ENCODE data around the gene AGPAT4.
A peak's percentile ranks its signal among the peaks of the same experiment; 100 is the strongest.

The AGPAT4 gene

DNA sequence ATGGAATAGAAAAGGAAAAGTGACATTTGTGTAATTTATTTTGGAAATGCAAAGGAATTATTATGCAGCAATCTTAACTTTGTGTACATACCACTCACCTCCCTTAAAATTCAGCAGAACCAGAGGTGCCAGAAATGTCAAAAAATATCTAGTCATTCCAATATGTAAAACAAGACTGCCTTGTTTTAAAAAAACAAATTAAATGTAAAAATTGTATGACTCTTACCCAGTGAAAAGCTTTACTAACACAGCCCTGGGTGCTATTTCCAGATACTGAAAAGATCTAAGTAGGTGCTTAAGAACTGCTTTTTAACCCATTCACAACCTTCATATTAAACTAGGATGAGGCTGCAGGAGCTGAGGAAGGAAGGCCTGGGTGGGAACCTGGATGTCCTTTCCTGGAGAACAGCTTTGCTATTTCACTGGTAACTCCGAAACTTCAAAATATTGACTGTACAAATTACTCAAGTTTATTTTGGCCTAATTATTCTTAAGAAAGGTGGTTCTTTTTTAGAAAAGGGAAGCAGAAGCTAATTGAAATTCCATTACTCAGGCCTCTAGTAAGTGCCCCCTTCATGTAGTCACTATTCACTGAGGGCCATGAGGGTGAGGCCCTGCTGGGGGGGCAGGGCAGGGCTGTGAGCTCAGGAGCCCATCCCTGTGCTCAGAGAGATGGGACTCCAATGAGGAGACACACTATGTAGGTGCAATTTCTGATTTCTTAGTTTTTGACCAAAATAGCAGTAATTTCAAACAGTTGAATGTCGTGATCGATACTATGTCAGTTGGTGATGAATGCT is 142.7 kb downstream of the AGPAT4 start:
- Histone ChIP-seq H3K36me3 (replicated peaks) (peaks cover 2% of the 10 kb centered on the region), H3K27me3 (replicated peaks) (no peaks in the 10 kb centered on the region), H3K4me3 (ENCODE audit: low read depth, low read length) (no peak overlapping the region), H3K27ac (no peak overlapping the region)
- TF ChIP-seq, protein P1, sequence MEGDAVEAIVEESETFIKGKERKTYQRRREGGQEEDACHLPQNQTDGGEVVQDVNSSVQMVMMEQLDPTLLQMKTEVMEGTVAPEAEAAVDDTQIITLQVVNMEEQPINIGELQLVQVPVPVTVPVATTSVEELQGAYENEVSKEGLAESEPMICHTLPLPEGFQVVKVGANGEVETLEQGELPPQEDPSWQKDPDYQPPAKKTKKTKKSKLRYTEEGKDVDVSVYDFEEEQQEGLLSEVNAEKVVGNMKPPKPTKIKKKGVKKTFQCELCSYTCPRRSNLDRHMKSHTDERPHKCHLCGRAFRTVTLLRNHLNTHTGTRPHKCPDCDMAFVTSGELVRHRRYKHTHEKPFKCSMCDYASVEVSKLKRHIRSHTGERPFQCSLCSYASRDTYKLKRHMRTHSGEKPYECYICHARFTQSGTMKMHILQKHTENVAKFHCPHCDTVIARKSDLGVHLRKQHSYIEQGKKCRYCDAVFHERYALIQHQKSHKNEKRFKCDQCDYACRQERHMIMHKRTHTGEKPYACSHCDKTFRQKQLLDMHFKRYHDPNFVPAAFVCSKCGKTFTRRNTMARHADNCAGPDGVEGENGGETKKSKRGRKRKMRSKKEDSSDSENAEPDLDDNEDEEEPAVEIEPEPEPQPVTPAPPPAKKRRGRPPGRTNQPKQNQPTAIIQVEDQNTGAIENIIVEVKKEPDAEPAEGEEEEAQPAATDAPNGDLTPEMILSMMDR (IDR thresholded peaks at IDR 0.05; ENCODE audit: low read depth, low read length, missing control alignments) = no peak
- in situ Hi-C loops (cut with HindIII; ENCODE audit: low pct_ligation_motif_present, low sequenced_read_pairs) = no loop called here
- DNase-seq = no peak

DNA sequence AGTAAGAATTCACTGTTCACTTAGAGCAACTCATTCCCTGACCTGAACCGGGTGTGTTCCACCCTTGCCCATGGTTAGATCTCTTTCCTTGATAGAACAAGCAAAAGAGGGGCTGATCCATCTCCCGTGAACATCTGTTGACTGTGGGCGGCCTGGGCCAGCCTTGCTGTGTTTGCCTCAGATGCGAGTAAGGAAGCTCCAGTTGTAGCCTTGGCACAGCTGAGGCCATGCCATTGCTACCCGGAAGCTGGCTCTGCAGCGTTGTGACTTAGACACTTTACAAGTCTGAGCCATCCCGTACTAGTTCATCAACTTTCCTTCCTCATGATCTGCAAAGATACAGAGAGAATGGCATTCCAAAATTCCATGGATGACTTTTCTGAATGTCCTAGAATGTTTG is 143.3 kb downstream of the AGPAT4 start:
- Histone ChIP-seq H3K27ac (no peak overlapping the region), H3K4me3 (ENCODE audit: low read depth, low read length) (no peak overlapping the region), H3K27me3 (replicated peaks) (no peaks in the 10 kb centered on the region), H3K36me3 (replicated peaks) (peaks cover 2% of the 10 kb centered on the region)
- DNase-seq = no peak
- TF ChIP-seq, protein P1 (IDR thresholded peaks at IDR 0.05; ENCODE audit: low read depth, low read length, missing control alignments) = no peak
- in situ Hi-C loops (cut with HindIII; ENCODE audit: low pct_ligation_motif_present, low sequenced_read_pairs) = no loop called here

DNA sequence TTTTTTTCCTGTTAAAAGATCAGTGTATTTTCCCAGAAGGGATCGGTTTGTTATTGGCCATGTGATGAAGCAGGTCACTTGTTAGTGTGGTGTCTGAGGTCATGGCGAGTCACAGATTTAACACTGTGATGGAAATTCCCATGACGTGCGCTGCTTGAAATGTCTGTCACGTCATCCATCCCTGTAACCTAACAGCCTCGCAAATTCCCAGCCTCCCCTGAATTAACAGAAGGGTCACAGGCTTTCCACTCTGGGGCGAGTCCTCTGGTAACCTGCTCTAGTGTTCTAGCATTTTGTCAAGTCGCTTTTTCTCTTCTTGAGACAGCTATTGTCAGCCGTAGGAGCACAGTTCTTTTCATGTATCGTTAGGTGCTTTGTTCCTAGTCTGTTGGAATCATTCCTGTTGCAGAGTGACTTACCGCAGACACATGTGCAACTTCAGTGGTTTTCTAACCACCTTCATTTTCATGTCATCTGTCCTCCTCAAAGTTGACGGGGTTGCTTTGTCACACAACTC is 145.1 kb downstream of the AGPAT4 start:
- H3K27ac ChIP-seq = peak overlapping the region; percentile 54
- no peaks in the 10 kb centered on the region for H3K27me3 ChIP-seq (replicated peaks)
- TF ChIP-seq, protein P1 (IDR thresholded peaks at IDR 0.05; ENCODE audit: low read depth, low read length, missing control alignments) = no peak
- no peak overlapping the region for H3K4me3 ChIP-seq (ENCODE audit: low read depth, low read length)
- peaks cover 2% of the 10 kb centered on the region for H3K36me3 ChIP-seq (replicated peaks)
- peak; percentile 86 for DNase-seq
- in situ Hi-C loops (cut with HindIII; ENCODE audit: low pct_ligation_motif_present, low sequenced_read_pairs) = no loop called here

DNA sequence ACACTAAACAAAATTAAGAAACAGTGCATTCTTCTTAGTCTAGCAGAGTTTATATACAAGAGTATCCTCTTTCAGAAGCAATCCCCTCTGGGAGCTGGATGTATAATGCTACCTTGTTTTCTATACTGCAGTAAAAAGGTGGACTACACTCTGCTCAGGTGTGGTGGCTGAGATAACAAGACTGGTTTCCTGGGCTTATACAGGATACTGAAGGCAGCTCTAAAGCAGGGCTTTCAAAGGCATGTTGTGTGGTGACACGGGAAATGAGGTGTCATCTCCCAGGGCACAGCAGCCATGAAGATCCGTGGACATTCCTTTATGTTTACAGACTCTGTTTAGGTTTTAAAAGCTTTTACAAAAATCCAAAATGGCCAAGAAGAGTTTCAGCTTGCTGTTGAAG is 145.6 kb downstream of the AGPAT4 start:
- H3K27ac ChIP-seq = peak overlapping the region; percentile 54
- TF ChIP-seq, protein P1 (IDR thresholded peaks at IDR 0.05; ENCODE audit: low read depth, low read length, missing control alignments) = no peak

DNA sequence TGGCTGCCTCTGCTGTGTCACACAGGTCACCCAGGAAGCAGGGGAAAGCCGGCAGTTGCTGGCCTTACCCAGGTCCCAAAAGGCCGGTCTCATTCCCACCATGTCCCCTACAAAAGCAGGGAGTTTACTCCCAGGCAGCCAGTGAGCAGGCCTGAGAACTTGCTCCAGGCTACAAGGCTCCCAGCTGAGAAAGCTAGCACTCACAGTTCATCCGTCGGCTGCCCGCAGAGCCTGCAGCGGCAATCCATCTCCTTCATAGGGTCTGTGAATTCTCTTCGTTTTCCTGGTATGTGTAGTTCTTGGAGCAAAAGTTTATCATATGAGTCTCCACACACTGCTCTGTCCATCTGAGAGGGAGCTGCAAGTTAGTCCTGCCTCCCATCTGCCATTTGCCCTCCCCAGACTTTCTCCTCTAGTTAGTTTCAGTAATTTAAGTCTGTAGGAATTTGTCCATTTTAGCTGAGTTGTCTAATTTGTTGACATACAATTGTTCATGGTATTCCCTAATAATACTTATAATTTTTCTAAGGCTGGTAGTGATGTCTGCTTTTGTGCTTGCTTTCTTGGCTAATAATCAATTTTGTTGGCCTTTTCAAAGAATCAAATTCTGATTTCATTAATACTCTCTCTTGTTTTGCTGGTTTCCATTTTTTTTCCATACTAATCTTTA is 146.7 kb downstream of the AGPAT4 start:
- Histone ChIP-seq H3K36me3 (replicated peaks) (peaks cover 2% of the 10 kb centered on the region), H3K27ac (no peak overlapping the region)
- in situ Hi-C loops (cut with HindIII; ENCODE audit: low pct_ligation_motif_present, low sequenced_read_pairs) = no loop called here

More for the DNA sequence above, 145.6 kb downstream of the AGPAT4 start:
- DNase-seq = no peak
- no peaks in the 10 kb centered on the region for H3K27me3 ChIP-seq (replicated peaks)
- peaks cover 2% of the 10 kb centered on the region for H3K36me3 ChIP-seq (replicated peaks)
- in situ Hi-C loops (cut with HindIII; ENCODE audit: low pct_ligation_motif_present, low sequenced_read_pairs) = no loop called here
- no peak overlapping the region for H3K4me3 ChIP-seq (ENCODE audit: low read depth, low read length)

More for the DNA sequence above, 146.7 kb downstream of the AGPAT4 start:
- Histone ChIP-seq H3K27me3 (replicated peaks) (no peaks in the 10 kb centered on the region), H3K4me3 (ENCODE audit: low read depth, low read length) (no peak overlapping the region)
- DNase-seq = no peak
- TF ChIP-seq, protein P1 (IDR thresholded peaks at IDR 0.05; ENCODE audit: low read depth, low read length, missing control alignments) = no peak
